MM.1S (cell line): Measurements from ENCODE around the gene ESYT1.

Experiments
- EZH2 ChIP-seq: fragments of 300-600 bp; sonication (generic); optimal IDR thresholded peaks from 2 replicates; pipeline ENCODE3; 2017; ENCODE audit warnings: low read depth, mild to moderate bottlenecking, antibody characterized with exemption, low read length, mixed read lengths
- EZH2phosphoT487 ChIP-seq: fragments of 300-600 bp; sonication (generic); IDR thresholded peaks from 2 replicates; pipeline ENCODE4 v1.6.1; 2018; ENCODE audit warnings: antibody characterized with exemption, low read length
- TF ChIP-seq, protein P1 (sequence below): fragments of 300-600 bp; sonication (generic); IDR thresholded peaks from 2 replicates; pipeline ENCODE4 v1.5.1; 2016; ENCODE audit warnings: antibody characterized with exemption, low read length, mixed read lengths

- TF ChIP-seq EZH2phosphoT487: no peak
- TF ChIP-seq, protein P1, sequence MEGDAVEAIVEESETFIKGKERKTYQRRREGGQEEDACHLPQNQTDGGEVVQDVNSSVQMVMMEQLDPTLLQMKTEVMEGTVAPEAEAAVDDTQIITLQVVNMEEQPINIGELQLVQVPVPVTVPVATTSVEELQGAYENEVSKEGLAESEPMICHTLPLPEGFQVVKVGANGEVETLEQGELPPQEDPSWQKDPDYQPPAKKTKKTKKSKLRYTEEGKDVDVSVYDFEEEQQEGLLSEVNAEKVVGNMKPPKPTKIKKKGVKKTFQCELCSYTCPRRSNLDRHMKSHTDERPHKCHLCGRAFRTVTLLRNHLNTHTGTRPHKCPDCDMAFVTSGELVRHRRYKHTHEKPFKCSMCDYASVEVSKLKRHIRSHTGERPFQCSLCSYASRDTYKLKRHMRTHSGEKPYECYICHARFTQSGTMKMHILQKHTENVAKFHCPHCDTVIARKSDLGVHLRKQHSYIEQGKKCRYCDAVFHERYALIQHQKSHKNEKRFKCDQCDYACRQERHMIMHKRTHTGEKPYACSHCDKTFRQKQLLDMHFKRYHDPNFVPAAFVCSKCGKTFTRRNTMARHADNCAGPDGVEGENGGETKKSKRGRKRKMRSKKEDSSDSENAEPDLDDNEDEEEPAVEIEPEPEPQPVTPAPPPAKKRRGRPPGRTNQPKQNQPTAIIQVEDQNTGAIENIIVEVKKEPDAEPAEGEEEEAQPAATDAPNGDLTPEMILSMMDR: no peak
- no peak for TF ChIP-seq EZH2
These were observed 37.3 kb downstream of the ESYT1 start for GRCh38 chr12:56165369-56165768.
